Measurements from ENCODE around the gene EVA1C. TPM values are rescaled to one million over a fixed set of nuclear protein-coding genes. Genes with fewer than 3 reads are reported as not detected.
"Not testable (repeated sequence)": the region's sequence is repeated elsewhere in the genome, so short reads cannot be mapped to it uniquely, and the experiment has no call there.

EVA1C gene
- total RNA-seq, 2 experiments from 2014 or later: 11.1 to 12.7 TPM

DNA sequence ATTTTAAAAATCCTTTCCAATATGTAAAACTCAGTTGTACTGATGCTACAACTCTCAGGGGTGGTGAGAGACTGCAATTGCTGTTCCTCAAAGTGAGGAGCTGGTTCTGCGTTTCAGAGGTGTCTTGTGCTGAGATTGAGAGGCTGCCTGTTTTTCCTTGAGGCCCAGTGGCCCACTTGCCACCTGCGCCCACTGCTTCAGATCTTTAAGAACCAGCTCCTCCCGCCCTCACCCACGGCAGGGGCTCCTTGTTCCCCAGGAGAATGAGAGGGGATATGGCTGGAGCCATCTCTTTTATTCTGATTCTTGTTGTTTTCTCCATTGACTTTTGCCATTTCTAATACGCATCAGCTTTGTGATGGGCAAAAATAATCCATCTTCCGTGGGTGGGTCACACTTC is 45.5 kb downstream of the EVA1C start:
- Mint-ChIP-seq H3K4me3 (no peak overlapping the region), H3K4me1 (ENCODE audit: low read depth) (no peaks in the 10 kb centered on the region), H3K27me3 (no peaks in the 10 kb centered on the region), H3K36me3 (ENCODE audit: low read depth) (peaks cover 48% of the 10 kb centered on the region), H3K27ac (no peak overlapping the region), H3K9me3 (no peaks in the 10 kb centered on the region)
- ChIA-PET POLR2A (no interaction called here), CTCF (no interaction called here)
- no peak for DNase-seq
- H3K27me3 ChIP-seq (ENCODE audit: control insufficient read depth in 1 of 2, insufficient read depth in 2 of 2, low read length in 2 of 2): no peaks in the 10 kb centered on the region
- no peak overlapping the region for H3K27ac ChIP-seq (ENCODE audit: low read depth in 1 of 2, low read length in 2 of 2)
- intact Hi-C loops (cut with DNase I, micrococcal nuclease): no loop called here
- no peaks in the 10 kb centered on the region for H3K4me1 ChIP-seq (ENCODE audit: insufficient read depth, low read length)
- no peak overlapping the region for H3K4me3 ChIP-seq (ENCODE audit: low read length)
- TF ChIP-seq, protein P1, sequence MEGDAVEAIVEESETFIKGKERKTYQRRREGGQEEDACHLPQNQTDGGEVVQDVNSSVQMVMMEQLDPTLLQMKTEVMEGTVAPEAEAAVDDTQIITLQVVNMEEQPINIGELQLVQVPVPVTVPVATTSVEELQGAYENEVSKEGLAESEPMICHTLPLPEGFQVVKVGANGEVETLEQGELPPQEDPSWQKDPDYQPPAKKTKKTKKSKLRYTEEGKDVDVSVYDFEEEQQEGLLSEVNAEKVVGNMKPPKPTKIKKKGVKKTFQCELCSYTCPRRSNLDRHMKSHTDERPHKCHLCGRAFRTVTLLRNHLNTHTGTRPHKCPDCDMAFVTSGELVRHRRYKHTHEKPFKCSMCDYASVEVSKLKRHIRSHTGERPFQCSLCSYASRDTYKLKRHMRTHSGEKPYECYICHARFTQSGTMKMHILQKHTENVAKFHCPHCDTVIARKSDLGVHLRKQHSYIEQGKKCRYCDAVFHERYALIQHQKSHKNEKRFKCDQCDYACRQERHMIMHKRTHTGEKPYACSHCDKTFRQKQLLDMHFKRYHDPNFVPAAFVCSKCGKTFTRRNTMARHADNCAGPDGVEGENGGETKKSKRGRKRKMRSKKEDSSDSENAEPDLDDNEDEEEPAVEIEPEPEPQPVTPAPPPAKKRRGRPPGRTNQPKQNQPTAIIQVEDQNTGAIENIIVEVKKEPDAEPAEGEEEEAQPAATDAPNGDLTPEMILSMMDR (IDR thresholded peaks at IDR 0.05): no peak
- peaks cover 21% of the 10 kb centered on the region for H3K36me3 ChIP-seq (ENCODE audit: insufficient read depth, low read length)
- no peak for ATAC-seq (ENCODE audit: poor library complexity)
- no peaks in the 10 kb centered on the region for H3K9me3 ChIP-seq (ENCODE audit: control insufficient read depth in 1 of 2, insufficient read depth in 1 of 2, low read length in 2 of 2)

DNA sequence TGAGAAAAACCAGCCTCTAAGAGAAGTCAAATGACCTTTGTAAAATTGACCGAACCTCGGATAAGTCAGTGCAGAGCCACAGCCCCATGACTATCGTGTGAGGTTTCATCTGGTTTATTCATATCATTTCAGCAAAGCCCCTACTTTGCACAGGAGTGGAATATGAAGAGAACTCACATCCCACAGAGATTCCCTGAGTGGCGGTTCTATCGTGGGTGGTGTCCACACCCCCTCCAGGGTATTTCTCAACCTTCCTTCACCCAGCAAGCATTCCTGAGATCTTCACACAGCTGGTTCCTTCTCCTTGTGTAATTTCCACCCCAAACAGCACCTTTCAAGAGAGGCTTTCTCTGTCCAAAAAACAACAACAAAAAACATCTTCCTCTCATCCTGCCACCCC is 47.5 kb downstream of the EVA1C start:
- DNase-seq (no peak), ATAC-seq (ENCODE audit: poor library complexity) (no peak)
- CTCF ChIA-PET: no interaction called here
- Histone ChIP-seq H3K4me3 (ENCODE audit: low read length) (no peak overlapping the region), H3K27me3 (ENCODE audit: control insufficient read depth in 1 of 2, insufficient read depth in 2 of 2, low read length in 2 of 2) (no peaks in the 10 kb centered on the region), H3K9me3 (ENCODE audit: control insufficient read depth in 1 of 2, insufficient read depth in 1 of 2, low read length in 2 of 2) (no peaks in the 10 kb centered on the region), H3K27ac (ENCODE audit: low read depth in 1 of 2, low read length in 2 of 2) (no peak overlapping the region), H3K36me3 (ENCODE audit: insufficient read depth, low read length) (peaks cover 20% of the 10 kb centered on the region), H3K4me1 (ENCODE audit: insufficient read depth, low read length) (no peaks in the 10 kb centered on the region)
- POLR2A ChIA-PET: no interaction called here
- H3K4me3 Mint-ChIP-seq: no peak overlapping the region
- H3K9me3 Mint-ChIP-seq: no peaks in the 10 kb centered on the region
- peaks cover 38% of the 10 kb centered on the region for H3K36me3 Mint-ChIP-seq (ENCODE audit: low read depth)
- no peaks in the 10 kb centered on the region for H3K4me1 Mint-ChIP-seq (ENCODE audit: low read depth)
- H3K27ac Mint-ChIP-seq: no peak overlapping the region
- TF ChIP-seq, protein P1 (IDR thresholded peaks at IDR 0.05): no peak
- intact Hi-C loops (cut with DNase I, micrococcal nuclease): no loop called here
- H3K27me3 Mint-ChIP-seq: no peaks in the 10 kb centered on the region

DNA sequence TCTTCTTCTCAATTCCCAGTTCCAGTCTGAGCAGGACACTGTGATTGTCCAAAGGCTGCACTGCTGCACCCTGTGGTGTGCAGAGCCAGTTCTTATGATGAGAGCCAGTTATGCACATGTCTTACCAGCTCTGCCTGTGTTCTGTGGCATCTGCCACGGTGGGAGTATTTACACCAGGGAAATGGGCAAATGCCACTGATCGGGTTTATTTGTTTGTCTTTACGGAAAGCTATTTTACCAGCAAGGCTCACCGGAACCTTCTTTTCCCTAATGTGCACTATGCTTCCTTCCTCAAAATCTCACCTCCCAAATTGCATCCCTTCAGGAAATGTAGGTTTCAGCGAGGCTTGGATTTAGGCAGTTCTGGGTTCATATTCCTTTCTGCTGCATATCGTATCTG is 49.0 kb downstream of the EVA1C start:
- H3K27ac ChIP-seq (ENCODE audit: low read depth in 1 of 2, low read length in 2 of 2): no peak overlapping the region
- ChIA-PET POLR2A (no interaction called here), CTCF (no interaction called here)
- peaks cover 21% of the 10 kb centered on the region for H3K36me3 ChIP-seq (ENCODE audit: insufficient read depth, low read length)
- Mint-ChIP-seq H3K27ac (no peak overlapping the region), H3K36me3 (ENCODE audit: low read depth) (peaks cover 35% of the 10 kb centered on the region), H3K9me3 (no peaks in the 10 kb centered on the region), H3K4me1 (ENCODE audit: low read depth) (no peaks in the 10 kb centered on the region), H3K27me3 (no peaks in the 10 kb centered on the region), H3K4me3 (no peak overlapping the region)
- no peak for DNase-seq
- no peaks in the 10 kb centered on the region for H3K9me3 ChIP-seq (ENCODE audit: control insufficient read depth in 1 of 2, insufficient read depth in 1 of 2, low read length in 2 of 2)
- H3K4me3 ChIP-seq (ENCODE audit: low read length): no peak overlapping the region
- no peaks in the 10 kb centered on the region for H3K4me1 ChIP-seq (ENCODE audit: insufficient read depth, low read length)
- no peaks in the 10 kb centered on the region for H3K27me3 ChIP-seq (ENCODE audit: control insufficient read depth in 1 of 2, insufficient read depth in 2 of 2, low read length in 2 of 2)
- intact Hi-C loops (cut with DNase I, micrococcal nuclease): no loop called here
- TF ChIP-seq, protein P1 (IDR thresholded peaks at IDR 0.05): no peak
- no peak for ATAC-seq (ENCODE audit: poor library complexity)

DNA sequence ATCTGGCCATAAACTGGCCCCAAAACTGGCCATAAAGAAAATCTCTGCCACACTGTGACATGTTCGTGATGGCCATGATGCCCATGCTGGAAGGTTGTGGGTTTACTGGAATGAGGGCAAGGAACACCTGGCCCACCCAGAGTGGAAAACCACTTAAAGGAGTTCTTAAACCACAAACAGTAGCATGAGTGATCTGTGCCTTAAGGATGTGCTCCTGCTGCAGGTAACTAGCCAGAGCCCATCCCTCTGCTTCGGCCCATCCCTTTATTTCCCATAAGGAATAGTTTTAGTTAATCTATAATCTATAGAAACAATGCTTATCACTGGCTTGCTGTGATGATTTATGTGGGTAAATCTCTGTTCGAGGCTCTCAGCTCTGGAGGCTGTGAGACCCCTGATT is 50.1 kb downstream of the EVA1C start:
- H3K9me3 Mint-ChIP-seq; H3K4me1 Mint-ChIP-seq (ENCODE audit: low read depth); H3K27me3 Mint-ChIP-seq; ATAC-seq (ENCODE audit: poor library complexity); H3K4me1 ChIP-seq (ENCODE audit: insufficient read depth, low read length); intact Hi-C loops (cut with DNase I, micrococcal nuclease); POLR2A ChIA-PET; H3K4me3 ChIP-seq (ENCODE audit: low read length); DNase-seq; CTCF ChIA-PET; H3K27ac ChIP-seq (ENCODE audit: low read depth in 1 of 2, low read length in 2 of 2); H3K27ac Mint-ChIP-seq; H3K9me3 ChIP-seq (ENCODE audit: control insufficient read depth in 1 of 2, insufficient read depth in 1 of 2, low read length in 2 of 2); H3K27me3 ChIP-seq (ENCODE audit: control insufficient read depth in 1 of 2, insufficient read depth in 2 of 2, low read length in 2 of 2); H3K4me3 Mint-ChIP-seq: not testable (repeated sequence)
- peaks cover 32% of the 10 kb centered on the region for H3K36me3 Mint-ChIP-seq (ENCODE audit: low read depth)
- H3K36me3 ChIP-seq (ENCODE audit: insufficient read depth, low read length): peaks cover 17% of the 10 kb centered on the region
